ENCODE measurements around the gene CREBBP. TPM values are rescaled to one million over a fixed set of nuclear protein-coding genes. Genes with fewer than 3 reads are reported as not detected.

CREBBP gene
- total RNA-seq, 1 experiment from 2014 or later, result 79.1 TPM

DNA sequence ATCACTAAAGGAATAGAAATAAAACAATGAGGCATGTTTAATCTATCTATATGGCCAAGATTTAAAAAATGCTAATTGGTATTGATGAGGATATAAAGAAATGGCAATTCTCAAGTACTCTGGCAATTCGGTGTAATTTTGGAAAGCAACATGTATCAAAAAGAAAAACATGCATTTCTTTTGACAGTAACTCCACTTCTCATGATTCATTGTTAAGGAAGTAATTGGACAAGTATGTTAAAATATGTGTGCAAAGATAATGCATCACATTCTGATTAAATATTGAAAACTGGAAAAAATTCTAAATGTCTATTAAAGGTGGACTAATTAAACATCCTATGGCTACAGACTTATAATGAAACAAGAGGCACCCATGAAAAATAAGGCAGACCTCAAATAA lies 81.2 kb downstream of the CREBBP start:
- H4K5ac ChIP-seq (ENCODE audit: insufficient read length, low read depth, low read length), result no peak overlapping the region
- no peak overlapping the region for H2AK5ac ChIP-seq (ENCODE audit: insufficient read length, low read length)
- H2BK15ac ChIP-seq (ENCODE audit: low read depth, low read length), result no peak overlapping the region
- no peak for DNase-seq
- H4K20me1 ChIP-seq (ENCODE audit: control insufficient read depth, insufficient read depth, insufficient read length), result no peaks in the 10 kb centered on the region
- Mint-ChIP-seq H3K36me3 (ENCODE audit: insufficient read depth in 1 of 3, low read depth in 3 of 3) (no peaks in the 10 kb centered on the region; a peak in 2 of 7 replicates), H3K27me3 (ENCODE audit: low read depth) (no peaks in the 10 kb centered on the region), H3K27ac (no peak overlapping the region), H3K9me3 (no peaks in the 10 kb centered on the region), H3K4me1 (peaks cover 17 to 27% of the 10 kb centered on the region in 2 experiments), H3K4me3 (no peak overlapping the region)
- TF ChIP-seq, protein P1, sequence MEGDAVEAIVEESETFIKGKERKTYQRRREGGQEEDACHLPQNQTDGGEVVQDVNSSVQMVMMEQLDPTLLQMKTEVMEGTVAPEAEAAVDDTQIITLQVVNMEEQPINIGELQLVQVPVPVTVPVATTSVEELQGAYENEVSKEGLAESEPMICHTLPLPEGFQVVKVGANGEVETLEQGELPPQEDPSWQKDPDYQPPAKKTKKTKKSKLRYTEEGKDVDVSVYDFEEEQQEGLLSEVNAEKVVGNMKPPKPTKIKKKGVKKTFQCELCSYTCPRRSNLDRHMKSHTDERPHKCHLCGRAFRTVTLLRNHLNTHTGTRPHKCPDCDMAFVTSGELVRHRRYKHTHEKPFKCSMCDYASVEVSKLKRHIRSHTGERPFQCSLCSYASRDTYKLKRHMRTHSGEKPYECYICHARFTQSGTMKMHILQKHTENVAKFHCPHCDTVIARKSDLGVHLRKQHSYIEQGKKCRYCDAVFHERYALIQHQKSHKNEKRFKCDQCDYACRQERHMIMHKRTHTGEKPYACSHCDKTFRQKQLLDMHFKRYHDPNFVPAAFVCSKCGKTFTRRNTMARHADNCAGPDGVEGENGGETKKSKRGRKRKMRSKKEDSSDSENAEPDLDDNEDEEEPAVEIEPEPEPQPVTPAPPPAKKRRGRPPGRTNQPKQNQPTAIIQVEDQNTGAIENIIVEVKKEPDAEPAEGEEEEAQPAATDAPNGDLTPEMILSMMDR (conservative IDR thresholded peaks at IDR 0.05), result no peak
- H3K27ac ChIP-seq (ENCODE audit: insufficient read length, low read depth, low read length), result no peak overlapping the region
- H4K91ac ChIP-seq (ENCODE audit: insufficient read length, low read depth, low read length), result no peak overlapping the region
- no peaks in the 10 kb centered on the region for H3K23me2 ChIP-seq (ENCODE audit: insufficient read length, low read depth, low read length, poor library complexity, severe bottlenecking)
- H3K23ac ChIP-seq (ENCODE audit: insufficient read length, low read depth, low read length), result no peak overlapping the region
- no peak overlapping the region for H2BK5ac ChIP-seq (ENCODE audit: insufficient read length, low read length)
- no peak overlapping the region for H3K14ac ChIP-seq (ENCODE audit: insufficient read depth, low read length)
- H3K18ac ChIP-seq (ENCODE audit: insufficient read length, low read depth, low read length), result no peak overlapping the region
- no peak overlapping the region for H2BK12ac ChIP-seq (ENCODE audit: insufficient read length, low read depth, low read length)
- no peak overlapping the region for H3K9ac ChIP-seq (ENCODE audit: extremely low read depth, insufficient read length, low read length)
- peaks cover 15% of the 10 kb centered on the region for H3K79me1 ChIP-seq (ENCODE audit: insufficient read depth, low read depth, low read length, poor library complexity, severe bottlenecking)
- no peak overlapping the region for H3K56ac ChIP-seq (ENCODE audit: insufficient read length, low read depth, low read length)
- no peak overlapping the region for H2BK20ac ChIP-seq (ENCODE audit: low read depth, low read length, poor library complexity, severe bottlenecking)
- H3K79me2 ChIP-seq (ENCODE audit: insufficient read depth, low read length), result peaks cover 13% of the 10 kb centered on the region; the same call in 1 of the 2 replicates
- H3K4me1 ChIP-seq (ENCODE audit: insufficient read depth, low read length), result peaks cover 8% of the 10 kb centered on the region; the same call in 1 of the 2 replicates
- H3K4ac ChIP-seq (ENCODE audit: low read depth, low read length), result no peak overlapping the region
- H2AFZ ChIP-seq (ENCODE audit: low read length), result no peak overlapping the region
- no peaks in the 10 kb centered on the region for H3K9me3 ChIP-seq (ENCODE audit: control insufficient read depth, low read depth, low read length)
- WGBS (ENCODE audit: extremely low coverage, insufficient read length, low lambda C conversion rate), result no CpG with 5 or more reads among the region's 1 CpG
- H3T11ph ChIP-seq (ENCODE audit: low read length), result no peak overlapping the region
- no peak overlapping the region for H3K4me2 ChIP-seq (ENCODE audit: insufficient read depth, insufficient read length, low read length)
- no peak overlapping the region for H2BK120ac ChIP-seq (ENCODE audit: low read depth, low read length, poor library complexity, severe bottlenecking)
- H3K27me3 ChIP-seq (ENCODE audit: insufficient read depth, low read length), result no peaks in the 10 kb centered on the region
- no peak overlapping the region for H4K8ac ChIP-seq (replicated peaks; ENCODE audit: insufficient read length, low read depth, low read length)

All from H9 (cell line).